Pulmonary artery endothelial cell (primary cell): ENCODE data around the gene MYL4. TPM values are rescaled to one million over a fixed set of nuclear protein-coding genes. Genes with fewer than 3 reads are reported as not detected.
"Not testable (repeated sequence)": the region's sequence is repeated elsewhere in the genome, so short reads cannot be mapped to it uniquely, and the experiment has no call there.

Experiments
- DNase-seq: peaks from one replicate; pipeline ENCODE4 v3.0.0-alpha.2; 2011; ENCODE audit warnings: low read depth, low spot score
- total RNA-seq: library from RNA; depleted of rRNA; stranded (reverse); fragments of >200 nt; gene quantifications from 2 replicates; pipeline ENCODE4 v1.2.3, GENCODE V29; 2014

The MYL4 gene
- 0.33 and 0.81 TPM in 2 replicates for total RNA-seq

DNA sequence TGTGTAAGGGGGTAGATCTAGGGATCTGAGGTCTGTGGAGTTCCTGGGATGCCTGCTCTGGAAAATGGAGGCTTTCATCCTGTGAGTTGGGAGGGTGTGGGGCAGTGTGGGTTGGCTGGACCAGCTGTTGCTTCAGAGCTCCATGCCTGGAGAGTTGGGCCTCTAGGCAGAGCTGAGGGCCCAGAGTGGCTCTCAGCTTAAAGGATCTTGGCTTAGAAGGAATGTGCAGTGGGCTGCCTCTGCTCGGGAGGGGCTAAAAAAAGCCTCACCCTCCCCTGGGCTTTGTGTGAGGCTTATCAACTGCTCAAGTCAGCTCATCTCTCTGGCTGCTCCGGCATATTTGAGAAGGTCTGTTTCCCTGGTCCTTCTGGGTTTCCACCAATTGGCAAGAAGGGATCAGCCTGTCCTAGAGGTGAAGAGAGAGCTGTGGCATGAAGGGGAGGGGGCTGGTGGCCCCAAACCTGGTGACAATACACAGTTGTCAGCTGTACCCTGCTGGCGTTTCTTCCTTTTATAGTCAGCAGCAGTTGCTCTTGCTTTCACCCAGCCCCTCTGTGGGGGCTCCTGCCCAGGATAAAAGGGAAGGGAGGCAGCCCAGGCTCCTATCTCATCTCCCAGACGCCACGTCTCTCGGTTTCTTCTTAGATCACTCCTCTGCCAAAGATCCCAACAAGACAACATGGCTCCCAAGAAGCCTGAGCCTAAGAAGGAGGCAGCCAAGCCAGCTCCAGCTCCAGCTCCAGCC lies at the start of gene MYL4:
TSS of gene MYL4 (plus strand) at position 605 of the 745 bp plus-strand sequence. CDS start at position 680, 75 bp downstream.
- no peak for DNase-seq

DNA sequence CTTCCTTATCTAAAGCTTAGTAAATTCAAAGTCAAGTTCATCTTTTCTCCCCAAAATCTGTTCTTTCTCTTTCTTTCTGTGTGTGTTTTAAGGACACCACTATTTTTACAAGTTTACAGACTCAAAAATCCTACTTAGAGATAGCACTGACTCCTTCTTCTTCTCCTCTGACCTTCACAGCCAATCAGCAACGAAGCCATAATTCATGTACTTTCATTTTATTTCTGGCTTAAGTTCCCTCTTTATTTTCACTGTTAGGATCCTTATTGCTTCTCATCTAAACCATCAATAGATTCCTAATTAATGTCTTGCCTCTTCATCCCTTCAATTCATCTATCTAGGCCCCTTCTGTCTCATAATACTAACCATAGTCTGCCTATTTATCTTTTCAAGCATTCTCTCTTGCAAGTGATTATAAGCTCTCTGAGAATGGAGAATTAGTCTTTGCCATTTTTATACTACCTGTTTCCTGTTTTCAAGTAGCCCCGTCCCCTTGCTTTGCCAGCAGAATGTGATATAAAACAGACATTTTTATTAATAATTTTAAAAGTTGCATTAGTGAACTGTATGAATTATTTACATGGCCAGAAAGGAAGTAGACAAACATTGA lies 47.0 kb upstream of the MYL4 start:
- no peak for DNase-seq

DNA sequence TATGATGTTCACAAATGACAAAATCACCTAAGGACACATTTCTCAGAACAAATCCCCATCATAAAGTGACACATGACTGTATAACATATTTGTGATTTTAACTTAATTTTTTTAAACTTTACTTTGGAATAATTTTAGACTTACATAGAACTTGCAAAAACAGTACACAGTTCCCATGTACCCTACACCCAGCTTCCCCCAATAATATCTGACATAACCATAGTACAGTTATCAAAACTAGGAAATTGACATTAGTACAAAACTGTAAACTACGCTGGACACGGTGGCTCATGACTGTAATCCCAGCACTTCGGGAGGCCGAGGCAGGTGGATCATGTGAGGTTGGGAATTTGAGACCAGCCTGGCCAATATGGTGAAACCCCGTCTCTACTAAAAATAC lies 44.9 kb upstream of the MYL4 start:
- no peak for DNase-seq

DNA sequence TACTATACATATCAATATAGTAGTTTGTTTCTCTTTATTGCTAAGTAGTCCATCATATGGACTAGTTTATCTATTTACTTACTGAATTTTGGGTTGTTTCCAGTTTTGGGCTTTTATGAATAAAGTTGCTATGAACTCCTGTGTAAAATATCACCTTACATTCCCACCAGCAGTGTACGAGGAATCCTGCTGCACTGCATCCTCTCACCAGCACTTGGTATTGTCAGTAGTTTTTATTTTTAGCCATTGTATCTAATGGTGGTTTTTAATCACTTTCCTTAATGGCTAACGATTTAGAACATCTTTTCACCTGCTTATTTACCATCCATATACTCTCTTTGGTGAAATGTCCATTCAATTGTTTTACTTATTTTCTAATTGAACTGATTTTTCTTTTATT lies 44.0 kb upstream of the MYL4 start:
- DNase-seq: no peak

DNA sequence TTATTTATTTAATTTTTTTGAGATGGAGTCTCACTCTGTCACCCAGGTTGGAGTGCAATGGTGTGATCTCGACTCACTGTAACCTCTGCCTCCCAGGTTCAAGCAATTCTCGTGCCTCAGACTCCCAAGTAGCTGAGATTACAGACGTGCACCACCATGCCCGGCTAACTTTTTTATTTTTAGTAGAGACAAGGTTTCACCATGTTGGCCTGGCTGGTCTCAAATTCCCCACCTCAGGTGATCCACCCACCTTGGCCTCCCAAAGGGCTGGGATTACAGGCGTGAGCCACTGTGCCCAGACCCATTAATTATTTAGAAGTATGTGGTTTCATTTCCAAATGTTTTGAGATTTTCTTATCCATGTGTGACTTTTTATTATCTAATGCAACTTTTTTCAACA lies 42.3 kb upstream of the MYL4 start:
- DNase-seq: not testable (repeated sequence)

DNA sequence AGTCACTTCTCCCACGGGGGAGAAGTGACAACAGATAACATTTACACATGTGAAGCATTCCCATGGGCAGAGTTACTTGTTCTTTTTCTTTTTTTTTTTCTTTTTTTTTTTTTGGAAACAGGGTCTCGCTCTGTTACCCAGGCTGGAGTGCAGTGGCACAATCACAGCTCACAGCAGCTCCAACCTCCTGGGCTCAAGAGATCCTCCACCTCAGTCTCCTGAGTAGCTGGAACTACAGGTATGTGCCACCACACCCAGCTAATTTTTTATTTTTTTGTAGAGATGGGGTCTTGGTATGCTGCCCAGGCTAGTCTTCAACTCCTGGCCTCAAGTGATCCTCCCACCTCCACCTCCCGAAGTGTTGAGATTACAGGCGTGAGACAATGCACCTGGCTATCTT lies 40.3 kb upstream of the MYL4 start:
- not testable (repeated sequence) for DNase-seq

DNA sequence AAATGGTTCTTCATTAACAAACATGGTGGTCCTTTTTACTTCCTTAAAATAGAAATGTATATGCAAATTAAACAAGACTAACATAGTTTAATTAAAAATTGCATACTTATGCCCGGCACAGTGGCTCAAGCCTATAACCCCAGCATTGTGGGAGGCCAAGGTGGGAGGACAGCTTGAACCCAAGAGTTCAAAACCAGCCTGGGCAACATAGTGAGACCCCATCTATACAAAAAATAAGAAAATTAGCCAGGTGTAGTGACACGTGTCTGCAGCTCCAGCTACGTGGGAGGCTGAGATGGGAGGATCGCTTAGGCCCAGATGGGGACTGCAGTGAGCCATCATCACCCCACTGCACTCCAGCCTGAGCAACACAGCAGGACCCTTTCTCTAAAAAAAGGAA lies 38.4 kb upstream of the MYL4 start:
- DNase-seq: no peak

DNA sequence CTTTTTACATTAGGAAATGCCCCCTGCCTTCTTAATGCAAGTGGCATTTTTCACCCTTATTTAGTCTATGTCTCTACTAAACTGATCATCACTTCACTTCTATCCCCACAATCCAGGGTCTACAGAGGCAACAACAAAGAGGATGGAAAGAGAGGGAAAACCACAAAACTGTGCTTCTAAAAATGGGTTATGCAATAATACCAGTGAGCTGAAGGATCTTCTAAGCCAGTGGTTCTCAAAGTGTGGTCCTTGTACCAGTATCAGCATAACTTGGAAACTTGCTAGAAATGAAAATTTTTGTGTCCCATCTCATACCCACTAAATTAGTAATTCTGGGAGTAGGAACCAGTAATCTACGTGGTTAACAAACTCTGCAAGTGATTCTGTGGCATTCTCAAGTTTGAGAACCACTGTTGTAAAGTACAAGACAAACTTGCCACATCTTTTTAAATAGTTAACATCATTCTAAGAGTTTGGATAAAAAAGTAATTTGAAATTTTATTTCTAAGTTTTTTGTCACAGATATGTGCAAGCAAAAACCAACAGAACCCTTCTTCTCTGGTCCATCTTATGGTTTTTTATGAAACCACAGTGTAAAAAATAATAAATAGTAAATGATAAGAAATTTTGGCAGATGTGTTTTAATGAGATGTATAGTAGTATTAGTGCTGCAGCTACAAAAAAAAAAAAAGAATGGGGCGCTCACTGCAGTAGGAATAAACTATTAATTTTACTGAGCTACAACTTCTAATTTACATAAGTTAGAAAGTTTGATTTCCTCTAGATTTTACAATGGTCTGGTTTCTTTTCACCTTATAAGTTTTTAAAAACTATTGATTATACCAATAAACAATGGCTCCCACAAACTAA lies 36.2 kb upstream of the MYL4 start:
- DNase-seq: no peak

DNA sequence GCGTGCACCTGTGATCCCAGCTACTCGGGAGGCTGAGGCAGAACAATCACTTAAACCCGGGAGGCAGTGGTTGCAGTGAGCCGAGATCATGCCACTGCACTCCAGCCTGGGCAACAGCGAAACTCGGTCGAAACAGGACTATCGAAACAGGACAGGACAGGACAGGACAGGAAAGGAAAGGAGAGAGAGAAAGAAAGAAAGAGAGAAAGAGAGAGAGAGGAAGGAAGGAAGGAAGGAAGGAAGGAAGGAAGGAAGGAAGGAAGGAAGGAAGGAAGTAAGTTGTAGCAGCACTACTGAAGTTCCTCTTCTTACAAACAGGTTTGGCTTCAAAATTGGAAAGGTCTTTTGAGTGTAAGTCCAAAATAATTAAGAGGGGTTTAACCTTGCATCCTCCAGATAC lies 34.3 kb upstream of the MYL4 start:
- not testable (repeated sequence) for DNase-seq

DNA sequence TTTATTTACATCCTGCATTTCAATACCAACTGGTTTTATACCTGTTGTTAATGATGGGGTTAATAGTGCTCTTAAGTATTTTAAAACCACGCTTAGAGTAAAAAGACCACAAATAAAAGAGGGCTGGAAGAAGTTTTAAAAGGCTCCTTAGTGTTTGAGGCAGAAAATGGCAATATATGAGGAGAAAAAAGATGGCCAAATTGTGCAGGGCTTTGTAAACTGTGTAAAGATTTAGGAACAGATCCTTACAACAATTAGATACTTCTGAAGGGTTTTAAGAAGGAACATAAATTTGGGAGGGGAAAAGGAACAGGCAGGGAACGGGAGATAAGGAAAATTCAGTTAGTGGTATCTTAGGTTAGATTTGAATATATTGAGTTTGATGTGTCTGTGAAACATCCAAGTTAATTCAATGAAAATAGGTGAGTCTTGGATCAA lies 32.7 kb upstream of the MYL4 start:
- no peak for DNase-seq

DNA sequence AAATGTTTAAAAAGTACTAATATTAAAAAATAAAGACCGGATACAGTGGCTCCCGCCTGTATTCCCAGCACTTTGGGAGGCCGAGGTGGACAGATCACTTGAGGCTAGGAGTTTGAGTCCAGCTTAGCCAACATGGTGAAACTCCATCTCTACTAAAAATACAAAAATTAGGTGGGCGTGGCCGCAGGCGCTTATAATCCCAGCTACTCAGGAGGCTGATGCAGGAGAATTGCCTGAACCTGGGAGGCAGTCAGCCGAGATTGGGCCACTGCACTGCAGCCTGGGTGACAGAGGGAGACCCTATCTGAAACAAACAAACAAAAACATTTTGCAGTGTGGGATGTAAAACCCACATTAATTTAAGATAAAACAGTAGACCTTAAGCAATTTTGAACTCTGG lies 31.9 kb upstream of the MYL4 start:
- no peak for DNase-seq

DNA sequence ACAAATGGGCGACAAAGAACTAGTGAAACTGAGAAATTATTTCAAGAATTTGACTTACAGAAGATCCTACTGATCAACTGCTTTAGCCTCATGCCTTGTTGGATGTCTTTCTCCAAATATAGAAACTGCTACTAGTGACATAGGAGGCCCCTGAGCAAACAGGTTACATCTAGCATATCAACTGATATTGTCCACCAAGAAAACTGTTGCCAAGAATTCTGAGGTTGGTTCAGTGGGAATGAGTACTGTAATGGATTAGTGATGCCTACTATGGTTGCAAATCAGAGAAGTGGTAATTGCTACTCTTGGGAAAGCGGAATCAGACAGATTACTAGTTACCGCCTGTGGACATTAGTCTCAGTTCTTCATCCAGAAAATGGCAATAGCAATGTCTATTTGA lies 30.0 kb upstream of the MYL4 start:
- no peak for DNase-seq

DNA sequence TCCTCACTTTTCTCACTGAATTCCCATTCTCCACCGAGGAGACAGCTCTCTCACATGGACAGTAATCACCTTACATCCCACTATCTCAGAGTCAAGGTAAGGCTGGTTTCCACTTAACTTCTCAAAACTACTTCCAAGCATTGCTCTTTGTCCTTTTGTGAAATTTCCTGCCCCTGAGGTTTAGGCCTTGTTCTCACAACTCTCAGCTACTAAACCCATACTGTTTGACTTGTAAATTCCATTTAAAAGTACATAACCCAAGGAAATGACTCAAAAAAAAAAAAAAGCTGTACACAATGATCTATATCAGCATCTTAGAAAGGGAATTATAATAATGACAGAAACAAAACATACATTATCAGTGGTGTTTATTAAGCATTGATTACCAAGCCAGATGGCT lies 28.8 kb upstream of the MYL4 start:
- no peak for DNase-seq

DNA sequence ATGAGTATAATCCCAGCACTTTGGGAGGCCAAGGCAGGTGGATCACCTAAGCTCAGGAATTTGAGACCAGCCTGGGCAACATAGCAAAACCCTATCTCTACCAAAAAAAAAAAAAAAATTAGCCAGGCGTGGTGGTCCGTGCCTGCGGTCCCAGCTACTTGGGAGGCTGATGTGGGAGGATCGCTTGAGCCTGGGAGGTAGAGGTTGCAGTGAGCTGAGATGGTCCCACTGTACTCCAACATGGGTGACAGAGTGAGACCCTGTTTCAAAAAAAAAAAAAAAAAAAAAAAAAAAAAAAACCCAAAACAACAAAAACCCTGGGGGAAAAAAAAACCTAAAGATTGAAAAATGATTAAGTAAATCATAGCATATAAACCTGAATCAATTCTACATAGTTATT lies 28.2 kb upstream of the MYL4 start:
- not testable (repeated sequence) for DNase-seq

DNA sequence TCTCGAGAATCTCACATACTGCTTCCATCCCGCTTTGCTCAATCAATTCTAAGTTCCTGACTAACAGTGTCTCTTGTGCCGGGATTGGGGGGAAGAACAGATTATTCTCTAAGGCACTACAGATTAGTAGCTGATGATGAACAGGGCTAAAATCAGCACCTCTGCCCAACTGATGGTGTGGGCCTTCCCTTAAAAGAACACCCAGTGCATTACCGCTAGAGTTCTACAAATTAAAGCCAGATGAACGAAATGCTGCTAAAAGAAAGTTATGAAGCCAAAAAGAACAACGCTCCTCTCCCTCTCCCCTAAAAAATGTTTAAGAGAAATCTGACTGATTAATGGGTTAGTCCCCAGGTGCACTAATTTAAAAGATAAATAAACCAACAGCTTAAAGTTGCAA lies 24.5 kb upstream of the MYL4 start:
- DNase-seq: no peak

DNA sequence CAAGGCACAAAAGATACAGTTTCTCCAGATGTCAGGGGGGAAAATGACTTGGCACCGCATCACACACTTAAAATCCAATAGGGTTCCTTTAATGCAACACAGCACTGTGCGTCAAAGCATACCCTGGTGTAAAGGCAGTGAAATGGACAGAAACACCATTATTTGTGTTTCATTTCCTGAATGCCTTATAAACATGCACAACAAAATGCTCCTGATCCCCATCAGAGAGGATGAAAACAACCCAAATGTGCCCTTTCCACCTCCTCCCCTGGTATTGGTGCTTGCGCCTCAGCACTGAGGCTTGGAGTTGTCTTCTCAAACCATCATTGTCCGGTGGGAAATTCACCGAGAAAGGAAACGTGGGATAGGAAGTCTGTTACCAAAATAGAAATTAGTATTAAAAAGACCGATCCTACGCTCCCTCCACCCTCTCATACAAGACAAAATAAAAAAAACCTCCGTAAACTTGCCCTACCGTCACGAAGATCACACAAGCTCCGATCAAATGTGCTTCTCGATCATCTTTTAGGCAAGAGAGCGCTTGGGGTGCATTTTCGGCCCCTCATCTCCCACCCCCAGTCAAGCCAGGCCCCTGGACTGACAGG lies 20.8 kb upstream of the MYL4 start:
- no peak for DNase-seq

DNA sequence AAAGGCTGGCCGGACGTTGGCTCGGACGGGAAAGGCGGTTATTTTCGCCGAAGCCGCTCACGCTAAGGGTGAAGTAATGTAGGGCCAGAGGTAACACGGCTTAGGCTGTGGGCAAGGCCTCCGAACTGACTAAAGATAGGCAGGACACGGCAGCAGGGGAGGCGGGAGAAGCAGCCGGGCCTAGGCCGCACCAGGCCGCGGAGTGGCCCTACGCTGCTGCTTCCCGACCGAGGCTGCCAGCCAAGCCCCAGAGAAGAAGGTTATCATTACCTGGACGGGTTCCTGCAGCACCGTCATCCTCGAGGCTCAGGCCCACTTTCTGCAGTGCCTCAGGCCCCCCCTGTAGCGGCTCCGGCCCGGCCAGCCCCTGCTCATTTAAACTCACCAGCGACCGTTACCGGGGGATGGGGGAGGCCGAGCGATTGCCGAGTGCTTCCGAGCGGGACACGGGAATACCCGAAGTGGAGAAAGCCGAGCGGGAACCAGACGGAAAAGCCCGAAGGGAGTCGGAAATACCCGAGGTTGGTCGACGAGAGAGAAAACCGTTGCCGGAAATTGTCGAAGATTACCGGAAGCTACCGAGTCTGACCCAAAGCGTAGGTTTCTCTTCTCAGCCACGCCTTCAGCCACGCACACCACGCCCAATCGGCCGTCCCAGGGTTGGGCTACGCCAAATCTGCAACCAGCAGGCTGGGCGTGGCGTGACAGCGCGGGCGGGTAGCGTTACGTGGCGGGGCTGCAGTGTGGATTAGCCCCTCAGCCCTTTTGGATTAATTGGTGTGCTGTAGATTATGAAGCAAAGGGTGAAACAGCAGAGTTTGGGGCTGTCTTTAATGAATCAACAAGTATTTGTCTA lies 20.0 kb upstream of the MYL4 start, which contains the start of gene CDC27:
TSS of gene CDC27 (minus strand) at position 420 of the 856 bp plus-strand sequence. CDS start at position 297, 123 bp downstream.
- peak; percentile 89 for DNase-seq

DNA sequence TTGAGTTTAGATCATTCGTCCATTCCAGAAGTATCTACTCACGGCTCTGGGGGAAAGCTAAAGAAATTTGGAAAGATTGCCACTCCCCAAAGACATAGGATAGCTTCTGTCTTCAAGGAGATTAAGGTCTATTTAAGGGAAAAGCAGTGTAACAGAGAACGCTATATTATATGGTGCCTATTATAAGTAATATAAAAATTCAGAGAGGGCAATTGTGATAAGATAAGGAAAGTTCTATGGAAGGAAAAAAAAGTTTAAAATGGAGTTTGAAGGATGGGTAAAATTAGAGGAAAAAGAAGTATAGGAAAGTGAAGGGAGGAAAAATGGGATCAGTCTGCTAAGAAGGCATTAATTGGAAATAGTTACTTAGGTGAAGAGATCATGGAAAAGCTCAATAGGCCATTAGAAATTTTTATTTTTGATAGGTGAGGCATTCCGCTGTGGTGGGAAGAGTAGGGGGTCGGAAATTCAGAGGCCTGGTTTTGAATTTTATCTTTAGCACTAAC lies 19.4 kb upstream of the MYL4 start:
- no peak for DNase-seq

DNA sequence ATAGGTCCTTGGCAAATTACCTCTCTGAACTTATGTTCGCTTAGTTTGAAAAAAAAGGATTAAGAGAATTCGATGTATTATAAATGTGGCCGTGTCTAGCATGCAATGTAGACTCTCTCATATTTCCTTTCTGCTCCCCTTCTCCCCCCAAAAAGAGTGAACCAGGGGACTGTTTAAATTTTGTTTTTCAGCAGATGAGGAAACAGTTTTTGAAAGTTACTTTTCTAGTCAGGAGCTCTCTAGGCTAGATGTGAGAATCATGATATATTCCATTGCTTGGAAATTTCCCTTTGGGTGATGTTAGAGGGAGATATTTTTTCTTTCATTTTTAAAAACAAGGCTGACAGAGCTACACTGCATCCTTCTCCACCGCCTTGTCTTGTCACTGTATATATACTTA lies 18.9 kb upstream of the MYL4 start:
- DNase-seq: no peak

DNA sequence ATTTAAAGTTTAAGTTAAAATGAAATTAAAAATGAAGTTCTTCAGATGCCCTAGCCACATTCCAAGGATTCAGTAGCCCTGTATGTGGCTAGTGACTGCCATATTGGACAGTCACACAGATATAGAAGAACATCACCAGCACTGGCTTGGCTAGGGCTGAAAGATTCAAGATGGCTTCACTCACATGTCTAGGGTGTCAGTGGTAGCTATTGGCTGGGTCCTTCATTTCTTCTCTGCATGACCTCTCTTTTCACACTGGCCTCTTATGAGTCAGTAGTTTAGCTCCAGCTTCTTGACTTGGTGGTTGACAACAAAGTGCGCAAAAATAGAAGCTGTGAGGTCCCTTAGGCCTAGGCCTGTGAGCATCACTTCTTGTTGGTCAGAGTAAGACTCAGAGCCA lies 18.4 kb upstream of the MYL4 start:
- no peak for DNase-seq

DNA sequence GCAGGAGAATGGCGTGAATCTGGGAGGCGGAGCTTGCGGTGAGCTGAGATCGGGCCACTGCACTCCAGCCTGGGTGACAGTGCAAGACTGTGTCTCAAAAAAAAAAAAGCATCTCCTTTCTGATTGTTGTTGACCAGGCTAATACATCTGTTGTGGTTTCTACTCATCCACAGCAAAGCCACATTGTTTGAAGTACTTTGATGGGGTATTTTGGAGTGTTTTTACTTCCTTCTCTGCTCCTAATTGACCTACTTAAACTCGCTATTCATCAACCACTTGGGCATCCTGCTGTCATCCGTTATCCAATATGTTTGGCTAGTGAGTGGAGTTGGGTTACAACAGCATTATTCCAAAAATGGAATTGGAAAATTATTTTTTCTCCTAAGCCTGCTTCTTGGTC lies 16.6 kb upstream of the MYL4 start:
- no peak for DNase-seq
